ENCODE measurements around the gene PDE6A. TPM values are rescaled to one million over a fixed set of nuclear protein-coding genes. Genes with fewer than 3 reads are reported as not detected.

The PDE6A gene
- polyA plus RNA-seq, 3 donors, result 0.01 TPM; not detected in 2

GRCh38 chr5:149935431-149935901 lies 9.1 kb downstream of the PDE6A start:
- H3K27ac ChIP-seq (ENCODE audit: low read depth, low read length), result no peak overlapping the region
- 80 to 86% (median 86%) methylated on average over 8 of the region's 8 CpGs for WGBS, 3 donors

GRCh38 chr5:149932445-149933350 lies 11.9 kb downstream of the PDE6A start:
- WGBS, 3 donors, result 63 to 71% (median 70%) methylated on average over 25 of the region's 25 CpGs

DNA sequence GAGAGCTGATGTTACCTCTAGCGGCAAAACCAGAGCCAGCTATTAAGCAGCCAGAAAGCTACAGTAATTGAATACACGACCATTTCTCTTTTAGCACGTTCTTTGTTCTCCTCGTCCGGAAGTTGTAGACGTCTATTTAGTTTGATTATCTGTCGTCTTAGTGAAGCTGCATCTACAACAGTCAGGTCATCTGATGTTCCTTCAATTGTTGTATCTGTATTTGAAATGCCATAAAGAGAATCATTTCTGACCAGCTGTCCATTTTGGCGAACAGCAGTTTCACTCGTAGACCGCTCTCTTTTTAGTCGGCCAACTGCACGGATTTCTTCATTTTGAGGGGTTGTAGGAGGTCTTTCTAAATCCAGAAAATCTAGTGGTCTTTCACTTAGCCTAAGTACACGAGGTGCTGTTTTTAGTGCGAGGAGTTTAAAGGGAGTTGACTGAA lies 12.6 kb downstream of the PDE6A start:
- WGBS, 3 donors, result 75 to 84% (median 81%) methylated on average over 14 of the region's 14 CpGs
- H3K27ac ChIP-seq (ENCODE audit: low read depth, low read length), result no peak overlapping the region

More at GRCh38 chr5:149932445-149933350, 11.9 kb downstream of the PDE6A start:
- H3K27ac ChIP-seq (ENCODE audit: low read depth, low read length), result no peak overlapping the region

- H3K27ac ChIP-seq (ENCODE audit: low read depth, low read length), result no peak overlapping the region
Measured at GRCh38 chr5:149930749-149931574, 13.6 kb downstream of the PDE6A start.

DNA sequence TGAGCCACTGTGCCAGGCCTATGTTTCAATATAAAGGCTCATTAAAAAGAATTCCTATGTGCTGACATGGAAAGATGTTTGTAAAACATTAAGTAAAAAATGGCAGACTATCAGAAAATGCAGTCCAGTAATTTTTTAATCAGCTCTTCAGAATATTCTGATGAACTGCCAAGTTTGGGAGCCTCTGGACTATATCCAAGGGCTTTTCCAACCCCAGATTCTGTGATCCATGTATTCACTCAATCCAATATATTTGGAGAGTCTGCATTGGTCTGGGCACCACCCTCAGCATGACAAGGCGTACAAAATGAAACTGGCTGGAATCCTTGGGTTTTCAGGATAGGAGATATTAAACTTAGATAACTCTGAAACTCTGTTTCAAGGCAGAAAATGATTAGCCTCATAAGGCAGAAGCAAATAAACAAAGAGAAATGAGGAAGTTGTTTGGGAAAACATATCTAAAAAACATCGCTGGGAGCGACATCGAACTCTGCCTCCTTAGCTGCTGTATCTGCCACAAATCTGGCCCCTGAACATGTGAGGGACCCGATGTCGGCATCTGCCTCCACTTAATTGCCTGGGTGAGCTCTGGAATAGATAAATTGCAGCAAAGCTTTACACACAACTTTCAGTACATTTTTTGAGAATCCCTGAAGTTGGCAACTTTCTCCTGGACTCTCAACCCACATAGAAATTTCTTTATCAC lies 14.4 kb downstream of the PDE6A start:
- 52 to 69% (median 62%) methylated on average over 6 of the region's 6 CpGs for WGBS, 3 donors
- H3K27ac ChIP-seq (ENCODE audit: low read depth, low read length), result no peak overlapping the region

More at GRCh38 chr5:149930749-149931574, 13.6 kb downstream of the PDE6A start:
- 69 to 73% (median 69%) methylated on average over 7 of the region's 7 CpGs for WGBS, 3 donors

DNA sequence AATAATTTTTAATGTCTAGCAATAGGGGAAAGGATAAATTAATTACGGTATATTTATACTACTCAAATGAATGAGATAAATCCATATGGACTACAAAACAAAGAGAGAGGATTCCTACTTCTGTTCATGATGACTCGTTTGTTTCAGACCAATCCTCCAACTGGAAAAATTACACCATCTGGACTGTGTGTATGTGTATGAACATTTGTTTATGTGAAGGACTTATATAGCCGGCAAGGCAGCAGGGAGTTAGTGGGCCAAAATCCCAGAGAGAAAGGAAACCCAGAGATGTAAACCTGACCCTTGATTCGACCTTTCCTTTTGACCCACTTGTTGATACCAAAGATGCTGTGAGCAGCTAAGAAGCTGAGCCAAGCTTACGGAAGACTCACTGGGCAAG lies 20.1 kb downstream of the PDE6A start:
- H3K27ac ChIP-seq (ENCODE audit: low read depth, low read length), result no peak overlapping the region
- 83 to 86% (median 83%) methylated on average over 5 of the region's 5 CpGs for WGBS, 3 donors

DNA sequence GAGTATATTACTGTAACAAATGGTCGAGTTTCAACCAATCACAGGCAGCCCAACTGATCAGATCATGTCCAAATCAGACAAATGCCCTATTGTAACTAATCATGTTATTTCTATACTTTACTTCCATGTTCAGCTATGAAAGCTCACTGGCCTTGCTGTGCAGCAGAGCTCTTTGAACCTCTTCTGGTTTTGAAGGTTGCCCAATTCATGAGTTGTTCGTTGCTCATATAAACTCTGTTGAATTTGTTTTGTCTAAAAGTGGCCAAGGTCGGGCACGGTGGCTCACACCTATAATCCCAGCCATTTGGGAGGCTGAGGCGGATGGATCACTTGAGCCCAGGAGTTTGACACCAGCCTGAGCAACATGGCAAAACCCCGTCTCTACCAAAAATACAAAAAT lies 21.6 kb downstream of the PDE6A start:
- H3K27ac ChIP-seq (ENCODE audit: low read depth, low read length), result no peak overlapping the region
- 90 to 92% (median 91%) methylated on average over 6 of the region's 6 CpGs for WGBS, 3 donors

DNA sequence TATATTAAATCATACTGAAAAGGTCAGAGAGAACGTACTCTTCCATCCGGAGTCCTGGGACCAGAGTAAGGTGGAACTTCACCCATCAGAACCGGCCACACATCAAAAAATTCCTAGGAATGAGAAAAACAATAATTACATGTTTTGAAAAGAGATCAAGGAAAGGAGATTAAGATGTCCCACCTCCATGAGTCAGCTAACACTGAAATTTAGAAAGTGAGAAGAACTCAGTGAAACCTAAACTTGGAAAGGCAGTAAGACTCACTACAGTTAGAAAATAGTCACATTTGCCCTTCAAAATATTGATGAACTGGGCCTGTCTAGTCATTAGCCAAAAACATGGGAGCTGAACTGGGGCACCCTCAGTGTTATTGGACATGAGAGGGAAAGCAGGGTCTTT lies 23.0 kb downstream of the PDE6A start:
- WGBS, 3 donors, result 91 to 97% (median 92%) methylated on average over 3 of the region's 3 CpGs

DNA sequence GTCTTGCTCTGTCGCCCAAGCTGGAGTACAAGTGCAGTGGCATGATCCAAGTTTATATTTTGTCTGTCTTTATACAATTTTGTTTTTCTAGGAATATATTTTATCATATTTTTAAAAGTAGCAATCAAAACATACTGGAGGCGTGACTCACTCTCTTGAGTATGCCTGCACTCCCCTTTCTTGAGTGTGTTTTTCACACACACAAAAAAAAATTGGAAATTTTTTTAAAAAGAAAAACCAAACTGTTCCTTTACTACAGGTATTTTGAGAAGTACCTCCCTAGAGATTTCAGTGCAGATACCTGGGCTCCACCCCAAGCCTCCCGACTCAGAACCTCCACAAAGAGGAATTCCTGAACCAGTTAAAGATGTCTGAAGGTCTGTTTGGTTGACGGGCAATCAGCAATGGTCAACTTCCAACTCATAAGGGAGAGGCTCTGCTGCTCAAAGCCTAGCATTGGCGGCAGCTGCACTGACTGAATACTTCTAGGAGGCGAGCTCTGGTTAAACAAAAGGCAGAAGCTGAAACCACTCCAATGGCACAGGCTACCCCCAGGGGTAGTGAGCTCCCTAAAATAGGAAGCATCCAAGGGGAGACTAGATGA lies 27.4 kb downstream of the PDE6A start:
- H3K27ac ChIP-seq (ENCODE audit: low read depth, low read length), result no peak overlapping the region
- 74 to 79% (median 78%) methylated on average over 6 of the region's 6 CpGs for WGBS, 3 donors

More for the DNA sequence above, 23.0 kb downstream of the PDE6A start:
- no peak overlapping the region for H3K27ac ChIP-seq (ENCODE audit: low read depth, low read length)

GRCh38 chr5:149916334-149917072 lies 28.1 kb downstream of the PDE6A start:
- WGBS, 3 donors, result 83 to 89% (median 84%) methylated on average over 7 of the region's 7 CpGs
- no peak overlapping the region for H3K27ac ChIP-seq (ENCODE audit: low read depth, low read length)

DNA sequence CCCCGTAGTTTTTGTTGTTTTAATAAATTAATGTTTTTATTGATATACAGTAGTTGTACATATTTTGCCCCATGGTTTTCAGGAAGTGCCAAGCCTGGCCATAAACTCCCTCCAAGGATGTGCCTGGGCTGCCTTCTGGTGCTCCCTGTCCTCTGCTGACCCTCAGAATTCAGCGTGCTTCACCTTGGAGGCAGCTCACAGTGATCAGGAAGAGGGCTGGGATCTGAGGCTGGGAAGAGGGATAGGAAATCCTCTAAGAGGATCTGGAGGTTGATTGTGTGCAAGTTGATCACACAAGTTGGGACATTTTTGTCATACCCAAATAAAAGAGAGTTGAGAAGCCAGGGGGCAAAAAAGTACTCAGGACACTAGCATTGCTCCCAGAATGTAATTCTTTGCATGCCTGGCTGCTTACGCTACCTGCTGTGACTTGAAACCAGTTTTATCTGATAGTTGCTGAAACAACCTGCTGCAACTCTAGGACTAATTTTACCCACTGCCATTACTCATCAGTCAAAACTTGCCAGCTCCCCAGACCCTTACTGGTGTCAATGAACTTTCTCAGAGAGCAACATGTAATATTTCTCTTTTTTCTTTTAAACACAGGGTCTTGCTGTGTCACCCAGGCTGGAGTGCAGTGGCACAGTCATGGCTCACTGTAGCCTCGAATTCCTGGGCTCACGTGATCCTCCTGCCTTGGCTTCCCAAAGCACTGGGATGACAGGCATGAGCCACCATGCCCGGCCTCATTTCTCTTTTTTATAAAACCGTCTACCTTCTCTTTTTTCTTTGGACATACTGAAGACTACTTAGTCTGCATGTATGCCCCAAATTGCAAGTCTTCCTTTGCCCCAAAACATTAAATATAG lies 29.0 kb downstream of the PDE6A start:
- 79 to 86% (median 84%) methylated on average over 7 of the region's 7 CpGs for WGBS, 3 donors
- H3K27ac ChIP-seq (ENCODE audit: low read depth, low read length), result no peak overlapping the region

DNA sequence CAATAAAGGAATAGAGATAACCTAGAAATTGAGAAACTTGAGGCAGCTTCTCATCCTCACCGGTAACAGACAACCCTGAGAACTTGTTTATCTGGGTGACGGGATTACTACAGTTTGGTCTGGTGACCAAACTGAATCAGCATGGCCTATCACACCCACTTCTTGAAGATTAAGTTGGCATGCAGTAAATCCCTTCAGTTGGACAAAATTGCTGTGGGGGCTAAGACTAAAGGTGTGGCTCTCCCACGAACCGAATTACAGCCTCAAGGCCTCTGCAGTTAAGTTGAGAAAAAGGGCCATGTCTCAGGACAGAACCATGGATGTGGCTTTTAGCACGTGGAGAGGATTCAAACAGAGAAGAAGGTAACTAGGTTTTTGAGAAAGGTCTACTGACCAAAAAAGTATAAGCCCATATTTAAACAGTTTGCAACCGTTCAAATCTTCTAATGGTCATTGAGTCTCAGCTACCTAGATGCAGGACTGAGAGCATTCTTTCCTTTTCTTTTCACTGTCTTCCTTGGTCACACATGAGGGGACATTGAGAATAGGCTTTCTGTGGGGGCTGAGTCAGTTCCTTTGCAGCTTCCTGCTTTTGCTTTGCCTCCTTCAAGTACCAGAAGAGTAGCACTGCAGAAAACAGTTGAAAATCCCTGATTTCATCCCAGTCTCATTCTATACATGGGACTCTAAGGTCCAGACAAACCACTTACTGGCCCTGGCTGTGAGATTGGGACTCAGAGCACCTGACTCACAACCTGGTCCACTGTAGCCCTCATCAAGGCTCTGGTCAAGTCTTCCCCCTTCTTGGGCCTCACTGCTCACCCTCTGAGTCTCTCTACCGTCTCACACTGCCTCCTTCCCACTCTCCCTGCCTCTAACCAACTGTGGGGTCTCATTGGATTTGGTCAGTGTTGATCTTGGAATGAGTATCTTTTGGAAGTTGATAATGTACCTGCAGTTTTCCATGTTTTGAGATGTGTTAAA lies 30.9 kb downstream of the PDE6A start:
- 72 to 86% (median 79%) methylated on average over 7 of the region's 7 CpGs for WGBS, 3 donors

GRCh38 chr5:149912226-149912871 lies 32.2 kb downstream of the PDE6A start:
- H3K27ac ChIP-seq (ENCODE audit: low read depth, low read length), result no peak overlapping the region
- 81 to 84% (median 81%) methylated on average over 3 of the region's 3 CpGs for WGBS, 3 donors

More for the DNA sequence above, 30.9 kb downstream of the PDE6A start:
- H3K27ac ChIP-seq (ENCODE audit: low read depth, low read length), result no peak overlapping the region

- WGBS, 3 donors, result 73 to 88% (median 83%) methylated on average over 1 of the region's 1 CpG
- no peak overlapping the region for H3K27ac ChIP-seq (ENCODE audit: low read depth, low read length)
Measured at GRCh38 chr5:149911031-149911430, 33.6 kb downstream of the PDE6A start.

- H3K27ac ChIP-seq (ENCODE audit: low read depth, low read length), result no peak overlapping the region
- WGBS, 3 donors, result 74 to 79% (median 76%) methylated on average over 3 of the region's 3 CpGs
Measured at GRCh38 chr5:149907828-149908227, 36.8 kb downstream of the PDE6A start.

Measured in adipose tissue (tissue), 3 donors.